Suprapubic skin (tissue), 4 donors: ENCODE results near the gene INPP5A. TPM values are rescaled to one million over a fixed set of nuclear protein-coding genes. Genes with fewer than 3 reads are reported as not detected.

Experiments
- DNase-seq, 2 donors: peaks; one replicate each; pipeline ENCODE4 v3.0.0-alpha.2; 2019; ENCODE audit warnings: low spot score in 2 of 2
- H3K27ac ChIP-seq: fragments of 200-600 bp; sonication (generic); one replicate; pipeline ENCODE4 v1.5.1; 2019
- H3K27me3 ChIP-seq: fragments of 200-600 bp; sonication (generic); one replicate; pipeline ENCODE4 v1.5.1; 2019
- H3K36me3 ChIP-seq: fragments of 200-600 bp; sonication (generic); one replicate; pipeline ENCODE4 v1.5.1; 2019
- H3K4me1 ChIP-seq: fragments of 200-600 bp; sonication (generic); one replicate; pipeline ENCODE4 v1.5.1; 2019
- H3K4me3 ChIP-seq: fragments of 200-600 bp; sonication (generic); one replicate; pipeline ENCODE4 v1.5.1; 2019; ENCODE audit warnings: mild to moderate bottlenecking
- H3K9me3 ChIP-seq: fragments of 200-600 bp; sonication (generic); one replicate; pipeline ENCODE4 v1.5.1; 2019
- EP300 ChIP-seq: sonication (generic); formaldehyde crosslinking; IDR thresholded peaks from one replicate; pipeline ENCODE4 v1.6.1; 2017; ENCODE audit warnings: antibody characterized with exemption
- POLR2A ChIP-seq, 2 donors: fragments of 450-650 bp; IDR thresholded peaks; one replicate each; pipeline ENCODE4 v1.6.1; 2017; ENCODE audit warnings: antibody characterized with exemption in 2 of 2, mild to moderate bottlenecking in 2 of 2, moderate library complexity in 2 of 2
- POLR2AphosphoS5 ChIP-seq, 3 donors: sonication (generic); formaldehyde crosslinking; IDR thresholded peaks; one replicate each; pipeline ENCODE4 v1.6.1; 2017; ENCODE audit warnings: antibody characterized with exemption in 3 of 3
- WGBS: methylation state at CpG from one replicate; pipeline ENCODE4 v1.1.5; 2018; 5-methylcytosine and 5-hydroxymethylcytosine counted together
- total RNA-seq, 4 donors: library from RNA; depleted of rRNA; stranded (reverse); fragments of >200 nt; gene quantifications; one replicate each; pipeline ENCODE4 v1.1.0, GENCODE V29; 2016
- TF ChIP-seq, protein P1 (sequence below), 2 donors: fragments of 200-600 bp in 1 of 2; fragments of 450-650 bp in 1 of 2; sonication (generic) in 1 of 2; IDR thresholded peaks; one replicate each; pipeline ENCODE4 v1.5.1; 2016 to 2019; ENCODE audit warnings: antibody characterized with exemption in 2 of 2, mild to moderate bottlenecking in 1 of 2, moderate library complexity in 1 of 2

The INPP5A gene
- total RNA-seq, 4 donors from 2014 or later = 28.1 to 39.1 (median 32.3) TPM

DNA sequence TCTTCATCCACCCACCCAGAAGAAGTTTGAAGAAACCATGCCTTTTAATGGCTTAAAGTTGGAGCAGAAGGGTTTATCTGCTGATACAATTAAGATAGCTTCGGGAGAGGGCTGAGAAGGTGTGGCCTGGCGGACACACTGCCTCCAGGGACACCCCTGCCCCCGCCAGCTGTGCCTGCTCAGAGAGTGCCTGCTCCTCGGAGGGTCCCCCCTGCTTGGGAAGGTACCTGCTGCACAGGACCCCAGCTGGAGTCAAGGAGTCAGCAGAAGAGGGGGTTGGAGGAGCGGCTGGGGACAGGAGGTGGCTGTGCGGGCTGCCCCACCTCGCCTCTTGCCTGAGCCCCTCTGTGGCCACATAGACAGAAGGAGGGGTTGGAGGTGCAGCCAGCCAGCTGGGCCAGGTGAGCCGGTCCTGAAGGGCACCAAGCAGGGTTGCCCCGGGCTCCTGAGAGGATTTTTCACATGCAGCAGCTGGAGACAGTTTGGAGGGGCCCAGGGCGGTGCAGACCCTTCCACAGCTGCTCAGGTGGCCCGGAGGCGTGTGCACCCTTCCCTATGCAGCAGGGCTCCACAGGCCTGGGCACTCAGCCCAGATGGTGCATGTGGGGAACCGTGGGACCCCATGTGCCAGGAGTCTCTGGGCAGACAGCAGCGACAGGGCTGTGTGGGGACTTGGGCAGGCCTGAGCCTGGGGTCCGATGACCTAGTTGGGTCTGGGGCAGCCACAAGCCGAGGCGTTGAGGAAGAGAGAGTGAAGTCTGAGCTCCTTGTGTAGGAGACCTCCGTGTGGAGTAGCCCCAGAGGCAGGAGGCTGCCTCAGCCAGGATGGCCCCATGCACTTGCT, 118.9 kb downstream of the INPP5A start:
- Histone ChIP-seq H3K27me3 (no peaks in the 10 kb centered on the region), H3K36me3 (peaks cover 34% of the 10 kb centered on the region), H3K9me3 (no peaks in the 10 kb centered on the region), H3K4me3 (no peak overlapping the region), H3K27ac (no peak overlapping the region), H3K4me1 (no peaks in the 10 kb centered on the region)
- DNase-seq = no peak
- TF ChIP-seq EP300 = no peak
- TF ChIP-seq POLR2AphosphoS5 (IDR thresholded peaks at IDR 0.05) = no peak
- TF ChIP-seq POLR2A (IDR thresholded peaks at IDR 0.05) = no peak
- TF ChIP-seq, protein P1, sequence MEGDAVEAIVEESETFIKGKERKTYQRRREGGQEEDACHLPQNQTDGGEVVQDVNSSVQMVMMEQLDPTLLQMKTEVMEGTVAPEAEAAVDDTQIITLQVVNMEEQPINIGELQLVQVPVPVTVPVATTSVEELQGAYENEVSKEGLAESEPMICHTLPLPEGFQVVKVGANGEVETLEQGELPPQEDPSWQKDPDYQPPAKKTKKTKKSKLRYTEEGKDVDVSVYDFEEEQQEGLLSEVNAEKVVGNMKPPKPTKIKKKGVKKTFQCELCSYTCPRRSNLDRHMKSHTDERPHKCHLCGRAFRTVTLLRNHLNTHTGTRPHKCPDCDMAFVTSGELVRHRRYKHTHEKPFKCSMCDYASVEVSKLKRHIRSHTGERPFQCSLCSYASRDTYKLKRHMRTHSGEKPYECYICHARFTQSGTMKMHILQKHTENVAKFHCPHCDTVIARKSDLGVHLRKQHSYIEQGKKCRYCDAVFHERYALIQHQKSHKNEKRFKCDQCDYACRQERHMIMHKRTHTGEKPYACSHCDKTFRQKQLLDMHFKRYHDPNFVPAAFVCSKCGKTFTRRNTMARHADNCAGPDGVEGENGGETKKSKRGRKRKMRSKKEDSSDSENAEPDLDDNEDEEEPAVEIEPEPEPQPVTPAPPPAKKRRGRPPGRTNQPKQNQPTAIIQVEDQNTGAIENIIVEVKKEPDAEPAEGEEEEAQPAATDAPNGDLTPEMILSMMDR (IDR thresholded peaks at IDR 0.05) = no peak
- 90% methylated on average over 4 of the region's 18 CpGs for WGBS

DNA sequence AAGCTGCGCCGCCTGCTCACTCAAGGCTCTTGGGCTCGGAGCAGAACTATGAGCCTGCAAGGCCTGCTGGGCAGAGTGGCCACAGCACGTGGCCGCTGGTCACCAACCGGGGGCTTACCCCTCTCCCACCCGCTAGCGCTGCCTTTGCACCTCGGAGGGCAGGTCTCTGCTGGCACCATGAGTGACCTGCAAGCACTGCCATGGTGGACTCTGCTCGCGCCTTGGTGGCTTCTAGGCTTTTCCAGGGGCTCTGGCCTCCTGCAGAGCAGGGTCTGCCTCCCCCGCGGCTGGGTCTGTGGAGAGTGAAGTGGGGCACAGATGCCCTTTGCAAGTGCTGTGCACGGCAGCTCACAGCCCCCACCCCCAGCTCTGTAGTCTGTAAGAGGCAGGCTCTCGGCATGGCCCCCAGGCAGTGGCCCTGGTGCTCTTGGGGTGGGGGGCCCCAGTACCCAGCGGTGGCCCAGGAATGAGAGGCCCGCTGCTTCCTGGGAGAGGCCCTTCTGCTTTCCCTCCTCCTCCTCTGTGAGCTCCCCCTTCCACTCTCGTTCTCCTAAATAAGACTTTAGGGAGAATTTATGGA, 119.6 kb downstream of the INPP5A start:
- H3K27ac ChIP-seq = no peak overlapping the region
- H3K36me3 ChIP-seq = peaks cover 29% of the 10 kb centered on the region
- no peaks in the 10 kb centered on the region for H3K27me3 ChIP-seq
- 91% methylated on average over 5 of the region's 18 CpGs for WGBS
- TF ChIP-seq POLR2AphosphoS5 (IDR thresholded peaks at IDR 0.05) (no peak), POLR2A (IDR thresholded peaks at IDR 0.05) (no peak), EP300 (no peak)
- TF ChIP-seq, protein P1 (IDR thresholded peaks at IDR 0.05) = no peak
- no peaks in the 10 kb centered on the region for H3K9me3 ChIP-seq
- no peak overlapping the region for H3K4me3 ChIP-seq
- H3K4me1 ChIP-seq = no peaks in the 10 kb centered on the region
- DNase-seq = no peak

DNA sequence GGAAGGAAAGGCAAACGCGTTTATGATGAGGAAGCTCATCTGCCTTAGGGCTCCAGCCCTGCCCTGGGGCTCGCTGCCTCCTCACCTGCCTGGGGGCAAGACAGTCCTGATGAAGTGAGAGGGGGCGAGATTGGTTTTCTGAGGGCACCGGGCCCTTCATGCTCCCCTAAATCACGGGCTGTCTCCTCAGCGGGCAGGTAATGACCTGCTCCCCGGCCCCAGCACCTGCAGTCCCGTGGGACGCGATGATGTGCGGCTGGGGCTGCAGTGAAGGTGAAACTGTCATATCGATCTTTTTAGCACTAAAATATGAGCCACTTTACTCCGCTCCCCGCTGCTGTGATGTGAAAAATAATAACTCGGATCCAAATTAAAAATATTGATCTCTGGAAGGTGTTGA, 120.2 kb downstream of the INPP5A start:
- WGBS = 85% methylated on average over 16 of the region's 16 CpGs
- no peak for TF ChIP-seq POLR2A (IDR thresholded peaks at IDR 0.05)
- Histone ChIP-seq H3K4me3 (no peak overlapping the region), H3K9me3 (no peaks in the 10 kb centered on the region), H3K27ac (no peak overlapping the region), H3K27me3 (no peaks in the 10 kb centered on the region), H3K4me1 (no peaks in the 10 kb centered on the region), H3K36me3 (peaks cover 26% of the 10 kb centered on the region)
- no peak for DNase-seq

DNA sequence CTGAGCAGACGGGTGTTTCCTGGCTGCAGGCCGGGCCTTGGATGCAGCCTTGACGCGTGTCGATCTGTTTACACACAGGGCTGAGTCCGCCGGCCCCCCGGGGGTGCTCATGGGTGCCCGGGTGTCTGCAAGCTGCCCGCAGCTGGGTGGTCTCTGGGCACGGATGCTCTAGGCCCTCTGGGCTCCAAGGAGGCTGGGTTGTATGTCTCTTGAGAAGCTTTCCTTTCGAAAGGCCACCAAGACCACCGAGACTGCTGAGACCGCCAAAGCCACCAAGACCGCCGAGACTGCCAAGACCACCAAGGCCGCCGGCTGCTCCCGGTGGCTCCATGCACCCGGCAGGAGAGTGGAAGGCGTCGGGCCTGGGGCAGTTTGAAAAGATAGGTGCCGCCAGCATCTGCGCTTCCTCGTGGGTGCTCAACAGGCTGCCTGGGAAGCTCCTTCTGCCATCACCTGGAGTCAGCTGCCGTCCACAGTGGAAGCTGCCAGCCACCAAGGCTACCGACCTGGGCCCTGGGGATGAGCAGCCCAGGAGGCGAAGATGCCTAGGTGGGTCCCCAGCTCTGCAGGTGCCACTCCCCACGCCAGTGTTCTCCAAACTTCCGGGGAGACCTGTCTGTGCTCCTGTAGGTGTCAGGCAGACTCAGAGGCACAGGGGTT, 121.1 kb downstream of the INPP5A start:
- no peaks in the 10 kb centered on the region for H3K27me3 ChIP-seq
- no peak for DNase-seq
- H3K9me3 ChIP-seq = no peaks in the 10 kb centered on the region
- TF ChIP-seq POLR2AphosphoS5 (IDR thresholded peaks at IDR 0.05) (no peak), EP300 (no peak), POLR2A (IDR thresholded peaks at IDR 0.05) (no peak)
- TF ChIP-seq, protein P1 (IDR thresholded peaks at IDR 0.05) = no peak
- 94% methylated on average over 20 of the region's 30 CpGs for WGBS
- H3K36me3 ChIP-seq = peaks cover 29% of the 10 kb centered on the region
- H3K4me1 ChIP-seq = no peaks in the 10 kb centered on the region
- H3K4me3 ChIP-seq = no peak overlapping the region
- H3K27ac ChIP-seq = no peak overlapping the region

DNA sequence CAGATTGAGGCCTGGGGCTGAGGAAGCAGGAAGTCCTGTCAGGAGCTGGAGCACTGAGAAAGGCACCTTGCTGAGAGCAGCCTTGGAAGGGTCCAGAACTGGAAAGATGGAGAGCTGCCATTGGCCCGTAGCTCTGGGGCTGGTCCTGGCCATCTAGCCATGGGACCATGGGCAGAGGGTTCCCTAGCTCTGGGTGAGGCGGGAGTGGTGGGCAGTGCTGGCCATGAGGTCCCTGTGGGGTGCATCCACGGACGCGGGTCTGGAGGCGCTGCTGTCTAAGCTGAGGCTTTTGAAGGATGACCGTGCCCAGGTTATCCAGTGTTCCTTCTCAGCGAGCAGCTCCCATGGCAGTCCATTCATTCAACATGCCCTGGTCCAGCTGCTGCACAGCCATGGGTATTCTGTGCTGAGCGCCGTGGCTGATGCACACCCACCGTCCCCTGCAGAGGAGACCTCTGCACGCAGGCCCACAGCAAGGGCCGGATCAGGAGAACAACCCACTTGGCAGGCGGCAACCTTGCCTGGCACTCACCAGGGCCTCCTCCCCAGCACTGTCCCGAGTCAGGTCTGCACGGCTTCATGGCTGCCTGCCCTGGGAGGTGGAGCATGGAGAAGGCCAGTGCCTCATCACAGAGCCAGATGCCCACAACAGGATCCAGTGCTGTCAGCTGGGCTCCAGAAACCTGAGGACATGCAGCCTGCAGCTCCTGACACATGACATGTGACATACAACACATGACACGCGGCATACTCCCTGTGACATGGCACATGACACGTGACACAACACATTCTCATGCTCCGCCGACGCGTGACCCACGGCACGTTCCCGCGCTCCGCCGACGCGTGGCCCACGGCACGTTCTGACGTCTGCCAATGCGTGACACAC, 121.9 kb downstream of the INPP5A start:
- DNase-seq = no peak
- Histone ChIP-seq H3K36me3 (peaks cover 29% of the 10 kb centered on the region), H3K27me3 (no peaks in the 10 kb centered on the region), H3K27ac (no peak overlapping the region), H3K4me3 (no peak overlapping the region), H3K4me1 (no peaks in the 10 kb centered on the region), H3K9me3 (no peaks in the 10 kb centered on the region)
- TF ChIP-seq, protein P1 (IDR thresholded peaks at IDR 0.05) = no peak
- TF ChIP-seq POLR2A (IDR thresholded peaks at IDR 0.05) = no peak
- no peak for TF ChIP-seq POLR2AphosphoS5 (IDR thresholded peaks at IDR 0.05)
- no peak for TF ChIP-seq EP300
- 97% methylated on average over 20 of the region's 35 CpGs for WGBS
